Activated CD4-positive, alpha-beta T cell treated with anti-CD3 and anti-CD28 coated beads, Interleukin-2, amount 10 ng/mL, durations not matched to agents 24 days and 14 days (primary cell): ENCODE data around the gene SELENOM. TPM values are rescaled to one million over a fixed set of nuclear protein-coding genes. Genes with fewer than 3 reads are reported as not detected.
A peak's percentile ranks its signal among the peaks of the same experiment; 100 is the strongest.
"Not testable (repeated sequence)": the region's sequence is repeated elsewhere in the genome, so short reads cannot be mapped to it uniquely, and the experiment has no call there.

Experiments
- DNase-seq: peaks from one replicate; pipeline ENCODE4 v3.0.0; 2022
- H3K27ac Mint-ChIP-seq: one replicate; pipeline ENCODE4 v1.8.0; 2022; ENCODE audit warnings: mild to moderate bottlenecking, mixed read lengths
- H3K27me3 Mint-ChIP-seq: one replicate; pipeline ENCODE4 v1.8.0; 2022; ENCODE audit warnings: mixed read lengths
- H3K36me3 Mint-ChIP-seq: one replicate; pipeline ENCODE4 v1.8.0; 2022; ENCODE audit warnings: low read depth, mild to moderate bottlenecking, mixed read lengths
- H3K4me1 Mint-ChIP-seq: one replicate; pipeline ENCODE4 v1.8.0; 2021; ENCODE audit warnings: mixed read lengths
- H3K4me3 Mint-ChIP-seq: one replicate; pipeline ENCODE4 v1.8.0; 2022; ENCODE audit warnings: mild to moderate bottlenecking, moderate library complexity, mixed read lengths
- H3K9me3 Mint-ChIP-seq: one replicate; pipeline ENCODE4 v1.8.0; 2021; ENCODE audit warnings: mixed read lengths
- intact Hi-C: fragments of 100-400 bp; cut with micrococcal nuclease; formaldehyde crosslinking; loops from one replicate; pipeline ENCODE4 v1.15.1; 2023
- total RNA-seq: library from RNA; stranded (reverse); gene quantifications from 2 replicates; pipeline ENCODE4 v1.2.3, GENCODE V29; 2022

Gene SELENOM
- total RNA-seq, 1 donor from 2014 or later = 8.2 TPM

- H3K4me3 Mint-ChIP-seq, intact Hi-C loops, H3K36me3 Mint-ChIP-seq: not testable (repeated sequence)
Measured at GRCh38 chr22:31097539-31097938, 9.8 kb downstream of the SELENOM start.

GRCh38 chr22:31096657-31097279, 10.6 kb downstream of the SELENOM start:
- H3K9me3 Mint-ChIP-seq = no peaks in the 10 kb centered on the region

More at GRCh38 chr22:31097539-31097938, 9.8 kb downstream of the SELENOM start:
- not testable (repeated sequence) for H3K27ac Mint-ChIP-seq, H3K4me1 Mint-ChIP-seq, H3K9me3 Mint-ChIP-seq, DNase-seq, H3K27me3 Mint-ChIP-seq

GRCh38 chr22:31095637-31096249, 11.6 kb downstream of the SELENOM start:
- Mint-ChIP-seq H3K27me3 (no peaks in the 10 kb centered on the region), H3K27ac (no peak overlapping the region), H3K36me3 (peaks cover 3% of the 10 kb centered on the region), H3K4me1 (no peaks in the 10 kb centered on the region), H3K4me3 (no peak overlapping the region), H3K9me3 (no peaks in the 10 kb centered on the region)
- DNase-seq = no peak
- intact Hi-C loops = no loop called here

More at GRCh38 chr22:31096657-31097279, 10.6 kb downstream of the SELENOM start:
- DNase-seq = no peak
- Mint-ChIP-seq H3K4me3 (no peak overlapping the region), H3K36me3 (peaks cover 4% of the 10 kb centered on the region), H3K27me3 (no peaks in the 10 kb centered on the region), H3K27ac (no peak overlapping the region), H3K4me1 (no peaks in the 10 kb centered on the region)
- intact Hi-C loops = no loop called here

GRCh38 chr22:31094741-31095140, 12.6 kb downstream of the SELENOM start:
- Mint-ChIP-seq H3K9me3 (no peaks in the 10 kb centered on the region), H3K27ac (no peak overlapping the region), H3K4me3 (no peak overlapping the region), H3K36me3 (peaks cover 3% of the 10 kb centered on the region), H3K27me3 (no peaks in the 10 kb centered on the region), H3K4me1 (no peaks in the 10 kb centered on the region)
- DNase-seq = no peak
- intact Hi-C loops = no loop called here

GRCh38 chr22:31094021-31094551, 13.3 kb downstream of the SELENOM start:
- no peak overlapping the region for H3K27ac Mint-ChIP-seq
- H3K4me3 Mint-ChIP-seq = no peak overlapping the region
- peaks cover under 1% of the 10 kb centered on the region for H3K4me1 Mint-ChIP-seq
- no peaks in the 10 kb centered on the region for H3K9me3 Mint-ChIP-seq
- peaks cover 3% of the 10 kb centered on the region for H3K36me3 Mint-ChIP-seq
- intact Hi-C loops = no loop called here
- DNase-seq = no peak
- no peaks in the 10 kb centered on the region for H3K27me3 Mint-ChIP-seq

GRCh38 chr22:31093086-31093850, 14.1 kb downstream of the SELENOM start:
- no peak for DNase-seq

GRCh38 chr22:31092161-31092560, 15.2 kb downstream of the SELENOM start:
- H3K9me3 Mint-ChIP-seq = no peaks in the 10 kb centered on the region
- peaks cover 2% of the 10 kb centered on the region for H3K4me1 Mint-ChIP-seq
- no peak overlapping the region for H3K27ac Mint-ChIP-seq
- intact Hi-C loops = no loop called here
- DNase-seq = no peak
- peaks cover 4% of the 10 kb centered on the region for H3K36me3 Mint-ChIP-seq
- no peaks in the 10 kb centered on the region for H3K27me3 Mint-ChIP-seq
- no peak overlapping the region for H3K4me3 Mint-ChIP-seq

More at GRCh38 chr22:31093086-31093850, 14.1 kb downstream of the SELENOM start:
- no peak overlapping the region for H3K27ac Mint-ChIP-seq
- H3K9me3 Mint-ChIP-seq = no peaks in the 10 kb centered on the region
- no peak overlapping the region for H3K4me3 Mint-ChIP-seq
- intact Hi-C loops = no loop called here
- peaks cover 4% of the 10 kb centered on the region for H3K36me3 Mint-ChIP-seq
- H3K27me3 Mint-ChIP-seq = no peaks in the 10 kb centered on the region
- peaks cover 2% of the 10 kb centered on the region for H3K4me1 Mint-ChIP-seq

- no peak overlapping the region for H3K27ac Mint-ChIP-seq
- peaks cover 2% of the 10 kb centered on the region for H3K4me1 Mint-ChIP-seq
- H3K27me3 Mint-ChIP-seq = no peaks in the 10 kb centered on the region
- peaks cover 4% of the 10 kb centered on the region for H3K36me3 Mint-ChIP-seq
- no peaks in the 10 kb centered on the region for H3K9me3 Mint-ChIP-seq
- intact Hi-C loops = no loop called here
- no peak overlapping the region for H3K4me3 Mint-ChIP-seq
- no peak for DNase-seq
Measured at GRCh38 chr22:31091106-31091975, 16.0 kb downstream of the SELENOM start.

- Mint-ChIP-seq H3K27ac (no peak overlapping the region), H3K27me3 (no peaks in the 10 kb centered on the region), H3K36me3 (peaks cover 2% of the 10 kb centered on the region), H3K9me3 (no peaks in the 10 kb centered on the region), H3K4me3 (no peak overlapping the region), H3K4me1 (peaks cover 2% of the 10 kb centered on the region)
- intact Hi-C loops = no loop called here
- DNase-seq = no peak
Measured at GRCh38 chr22:31090217-31091085, 16.9 kb downstream of the SELENOM start.

- Mint-ChIP-seq H3K27me3 (no peaks in the 10 kb centered on the region), H3K4me3 (no peak overlapping the region), H3K9me3 (no peaks in the 10 kb centered on the region), H3K4me1 (peaks cover 3% of the 10 kb centered on the region), H3K27ac (no peak overlapping the region), H3K36me3 (peaks cover 2% of the 10 kb centered on the region)
- intact Hi-C loops = loop anchor here (1.0 to 10.0 kb wide), 4 partner anchors 142 to 455 kb away; partner anchors contain the start of genes PATZ1 and SLC35E4
- peak; percentile 81 for DNase-seq
Measured at GRCh38 chr22:31089160-31090100, 17.9 kb downstream of the SELENOM start.

- no peaks in the 10 kb centered on the region for H3K9me3 Mint-ChIP-seq
- H3K27me3 Mint-ChIP-seq = no peaks in the 10 kb centered on the region
- no peak overlapping the region for H3K27ac Mint-ChIP-seq
- H3K36me3 Mint-ChIP-seq = peaks cover 2% of the 10 kb centered on the region
- no peak for DNase-seq
- no peak overlapping the region for H3K4me3 Mint-ChIP-seq
- H3K4me1 Mint-ChIP-seq = peaks cover 14% of the 10 kb centered on the region
- intact Hi-C loops = loop anchor here (2.0 to 10.0 kb wide), 3 partner anchors 184 to 454 kb away; partner anchors contain the start of genes PATZ1 and SLC35E4
Measured at GRCh38 chr22:31088233-31088986, 19.0 kb downstream of the SELENOM start.
